HG02970 (cell line): Measurements from ENCODE around the gene RBM5.

Source experiments
- ATAC-seq: cut with Tn5 transposase; IDR thresholded peaks from one replicate; pipeline ENCODE4 v1.9.1; 2021; ENCODE audit warnings: mild to moderate bottlenecking, moderate library complexity, moderate number of reproducible peaks; ENCODE audit not compliant: unreplicated experiment, low FRiP score

RBM5 gene

GRCh38 chr3:50137531-50137930 is 48.8 kb downstream of the RBM5 start:
- ATAC-seq = no peak

- no peak for ATAC-seq
Observed at GRCh38 chr3:50138266-50139200, 49.8 kb downstream of the RBM5 start.

GRCh38 chr3:50139308-50139707 is 50.6 kb downstream of the RBM5 start:
- no peak for ATAC-seq

GRCh38 chr3:50139718-50140423 is 51.2 kb downstream of the RBM5 start:
- ATAC-seq = no peak

- ATAC-seq = no peak
Observed at GRCh38 chr3:50140990-50141389, 52.3 kb downstream of the RBM5 start.

- no peak for ATAC-seq
Observed at GRCh38 chr3:50146316-50146901, 57.7 kb downstream of the RBM5 start.

- ATAC-seq = no peak
Observed at GRCh38 chr3:50147016-50147415, 58.3 kb downstream of the RBM5 start.

GRCh38 chr3:50147447-50147846 is 58.7 kb downstream of the RBM5 start:
- ATAC-seq = no peak

- no peak for ATAC-seq
Observed at GRCh38 chr3:50147861-50148260, 59.1 kb downstream of the RBM5 start.

- no peak for ATAC-seq
Observed at GRCh38 chr3:50150404-50150750, 61.7 kb downstream of the RBM5 start.

- no peak for ATAC-seq
Observed at GRCh38 chr3:50150863-50151686, 62.4 kb downstream of the RBM5 start.

GRCh38 chr3:50151728-50152127 is 63.0 kb downstream of the RBM5 start:
- no peak for ATAC-seq

GRCh38 chr3:50153782-50154475 is 65.2 kb downstream of the RBM5 start:
- ATAC-seq = no peak

GRCh38 chr3:50154476-50154839 is 65.7 kb downstream of the RBM5 start:
- no peak for ATAC-seq

GRCh38 chr3:50154840-50155490 is 66.2 kb downstream of the RBM5 start, which contains the start of gene SEMA3F:
Gene SEMA3F (plus strand): TSS chr3:50155324. CDS start chr3:50159623, 4,299 bp downstream.
- ATAC-seq = no peak

GRCh38 chr3:50155491-50155878 is 66.8 kb downstream of the RBM5 start:
- no peak for ATAC-seq

- ATAC-seq = no peak
Observed at GRCh38 chr3:50155891-50156290, 67.2 kb downstream of the RBM5 start.

GRCh38 chr3:50156549-50157493 is 68.1 kb downstream of the RBM5 start:
- no peak for ATAC-seq
